ENCODE data around the gene GAS7.

DNA sequence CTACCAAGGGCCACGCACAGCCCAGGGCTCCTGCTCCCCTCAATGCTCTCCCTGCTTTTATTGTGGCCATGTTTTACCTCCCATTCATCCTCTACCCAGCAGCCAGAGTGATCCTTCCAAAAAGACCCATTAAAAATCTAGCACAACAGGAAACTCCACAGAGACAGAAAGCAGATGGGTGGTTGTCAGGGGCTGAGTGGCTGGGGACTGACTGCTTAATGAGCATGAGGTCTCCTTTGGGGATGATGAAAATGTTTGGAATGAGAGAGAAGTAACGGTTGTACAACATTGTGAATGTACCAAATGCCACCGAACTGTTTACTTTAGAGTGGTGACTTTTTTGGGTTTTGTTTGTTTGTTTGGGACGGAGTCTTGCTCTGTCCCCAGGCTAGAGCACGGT lies 107.4 kb downstream of the GAS7 start:
- TF ChIP-seq POLR2A (IDR thresholded peaks at IDR 0.05), result no peak
- TF ChIP-seq, protein P1, sequence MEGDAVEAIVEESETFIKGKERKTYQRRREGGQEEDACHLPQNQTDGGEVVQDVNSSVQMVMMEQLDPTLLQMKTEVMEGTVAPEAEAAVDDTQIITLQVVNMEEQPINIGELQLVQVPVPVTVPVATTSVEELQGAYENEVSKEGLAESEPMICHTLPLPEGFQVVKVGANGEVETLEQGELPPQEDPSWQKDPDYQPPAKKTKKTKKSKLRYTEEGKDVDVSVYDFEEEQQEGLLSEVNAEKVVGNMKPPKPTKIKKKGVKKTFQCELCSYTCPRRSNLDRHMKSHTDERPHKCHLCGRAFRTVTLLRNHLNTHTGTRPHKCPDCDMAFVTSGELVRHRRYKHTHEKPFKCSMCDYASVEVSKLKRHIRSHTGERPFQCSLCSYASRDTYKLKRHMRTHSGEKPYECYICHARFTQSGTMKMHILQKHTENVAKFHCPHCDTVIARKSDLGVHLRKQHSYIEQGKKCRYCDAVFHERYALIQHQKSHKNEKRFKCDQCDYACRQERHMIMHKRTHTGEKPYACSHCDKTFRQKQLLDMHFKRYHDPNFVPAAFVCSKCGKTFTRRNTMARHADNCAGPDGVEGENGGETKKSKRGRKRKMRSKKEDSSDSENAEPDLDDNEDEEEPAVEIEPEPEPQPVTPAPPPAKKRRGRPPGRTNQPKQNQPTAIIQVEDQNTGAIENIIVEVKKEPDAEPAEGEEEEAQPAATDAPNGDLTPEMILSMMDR (IDR thresholded peaks at IDR 0.05), result no peak
